HEK293 (cell line): ENCODE measurements around the gene HERC4.

ENCODE experiments used
- CTCF ChIA-PET: fragments of 350-600 bp; formaldehyde crosslinking; extraction: SDS; loops from one replicate; lab custom pipeline; 2021; ENCODE audit warnings: antibody characterized with exemption; lab: Yijun Ruan, JAX
- POLR2A ChIA-PET: fragments of 300-600 bp; formaldehyde crosslinking; extraction: SDS; loops from one replicate; lab custom pipeline; 2020; ENCODE audit warnings: antibody characterized with exemption, inconsistent platforms; lab: Yijun Ruan, JAX
- H3K27ac ChIP-seq: fragments of 200-500 bp; sonication (Bioruptor generic); 2 replicates; pipeline ENCODE4 v1.5.1; 2014; ENCODE audit warnings: low read depth, low read length, control low read depth, inconsistent platforms; ENCODE audit errors: extremely low read depth
- H3K36me3 ChIP-seq, 2 experiments: fragments of 200-500 bp in 1 of 2; sonication (Bioruptor generic) in 1 of 2; 1 replicate in 1 of 2; 2 replicates in 1 of 2; pipeline ENCODE4 v1.5.1; 2014 to 2017; ENCODE audit warnings: inconsistent platforms in 2 of 2, low read length in 2 of 2; ENCODE audit not compliant: control insufficient read depth in 2 of 2, insufficient read depth in 1 of 2
- H3K4me1 ChIP-seq: fragments of 200-500 bp; sonication (Bioruptor generic); 2 replicates; pipeline ENCODE4 v1.5.1; 2014; ENCODE audit warnings: mild to moderate bottlenecking, low read length, inconsistent platforms; ENCODE audit not compliant: control insufficient read depth, insufficient read depth
- H3K4me3 ChIP-seq: 2 replicates; pipeline ENCODE4 v1.5.1; 2011; ENCODE audit warnings: low read depth, mild to moderate bottlenecking, control low read depth, low read length, moderate library complexity
- H3K9me3 ChIP-seq: fragments of 200-500 bp; sonication (Bioruptor generic); 2 replicates; pipeline ENCODE4 v1.5.1; 2014; ENCODE audit warnings: low read depth, low read length, inconsistent platforms; ENCODE audit not compliant: control insufficient read depth, insufficient read depth
- ATF2 ChIP-seq: fragments of 450-650 bp; formaldehyde crosslinking; IDR thresholded peaks from 2 replicates; pipeline ENCODE4 v1.5.1; 2016; ENCODE audit warnings: missing biosample characterization, missing genetic modification characterization, low read depth
- GLI2 ChIP-seq: fragments of 450-650 bp; formaldehyde crosslinking; IDR thresholded peaks from 2 replicates; pipeline ENCODE4; 2017; ENCODE audit warnings: missing biosample characterization, missing genetic modification characterization, low read depth, borderline replicate concordance
- GLI4 ChIP-seq: fragments of 450-650 bp; formaldehyde crosslinking; IDR thresholded peaks from 2 replicates; pipeline ENCODE4 v1.5.1; 2016; ENCODE audit warnings: missing biosample characterization, missing genetic modification characterization
- KLF1 ChIP-seq: fragments of 450-650 bp; formaldehyde crosslinking; IDR thresholded peaks from 2 replicates; pipeline ENCODE4 v1.5.1; 2016; ENCODE audit warnings: missing biosample characterization, missing genetic modification characterization
- OSR2 ChIP-seq: fragments of 450-650 bp; formaldehyde crosslinking; IDR thresholded peaks from 2 replicates; pipeline ENCODE4 v1.5.1; 2016; ENCODE audit warnings: missing biosample characterization, missing genetic modification characterization
- RBAK ChIP-seq: fragments of 450-650 bp; formaldehyde crosslinking; IDR thresholded peaks from 2 replicates; pipeline ENCODE4 v1.5.1; 2016; ENCODE audit warnings: missing biosample characterization, missing genetic modification characterization
- TCF7L2 ChIP-seq: IDR thresholded peaks from 2 replicates; pipeline ENCODE4 v1.6.1; 2011; ENCODE audit warnings: low read depth, mild to moderate bottlenecking, inconsistent platforms, low read length, moderate library complexity, borderline replicate concordance
- ZBTB11 ChIP-seq: fragments of 450-650 bp; formaldehyde crosslinking; conservative IDR thresholded peaks from 2 replicates; pipeline ENCODE4 v1.5.1; 2016; ENCODE audit warnings: low read depth, missing biosample characterization, missing genetic modification characterization
- ZFHX2 ChIP-seq: fragments of 450-650 bp; formaldehyde crosslinking; conservative IDR thresholded peaks from 2 replicates; pipeline ENCODE4 v1.5.1; 2016; ENCODE audit warnings: missing biosample characterization, missing genetic modification characterization
- ZFP41 ChIP-seq: fragments of 450-650 bp; formaldehyde crosslinking; IDR thresholded peaks from 2 replicates; pipeline ENCODE4 v1.5.1; 2016; ENCODE audit warnings: missing biosample characterization, missing genetic modification characterization, borderline replicate concordance
- ZFP69B ChIP-seq: fragments of 450-650 bp; formaldehyde crosslinking; IDR thresholded peaks from 2 replicates; pipeline ENCODE4 v1.5.1; 2016; ENCODE audit warnings: missing biosample characterization, missing genetic modification characterization
- ZNF19 ChIP-seq: fragments of 450-650 bp; formaldehyde crosslinking; IDR thresholded peaks from 2 replicates; pipeline ENCODE4; 2016; ENCODE audit warnings: missing biosample characterization, missing genetic modification characterization, low read depth
- ZNF214 ChIP-seq: fragments of 450-650 bp; formaldehyde crosslinking; IDR thresholded peaks from 2 replicates; pipeline ENCODE4 v1.5.1; 2017; ENCODE audit warnings: missing biosample characterization, mild to moderate bottlenecking, missing genetic modification characterization, borderline replicate concordance
- ZNF221 ChIP-seq: fragments of 450-650 bp; formaldehyde crosslinking; IDR thresholded peaks from 2 replicates; pipeline ENCODE4 v1.5.1; 2017; ENCODE audit warnings: missing biosample characterization, missing genetic modification characterization, borderline replicate concordance
- ZNF280C ChIP-seq: fragments of 450-650 bp; formaldehyde crosslinking; IDR thresholded peaks from 2 replicates; pipeline ENCODE4 v1.5.1; 2016; ENCODE audit warnings: missing biosample characterization, missing genetic modification characterization
- ZNF48 ChIP-seq: fragments of 450-650 bp; formaldehyde crosslinking; IDR thresholded peaks from 2 replicates; pipeline ENCODE4 v1.5.1; 2016; ENCODE audit warnings: missing biosample characterization, missing genetic modification characterization
- ZNF514 ChIP-seq: fragments of 450-650 bp; formaldehyde crosslinking; IDR thresholded peaks from 2 replicates; pipeline ENCODE4 v1.5.1; 2016; ENCODE audit warnings: missing biosample characterization, missing genetic modification characterization
- ZNF555 ChIP-seq: fragments of 450-650 bp; formaldehyde crosslinking; conservative IDR thresholded peaks from 2 replicates; pipeline ENCODE4 v1.5.1; 2017; ENCODE audit warnings: missing biosample characterization, mild to moderate bottlenecking, missing genetic modification characterization, inconsistent platforms
- ZNF571 ChIP-seq: fragments of 450-650 bp; formaldehyde crosslinking; IDR thresholded peaks from 2 replicates; pipeline ENCODE4 v1.5.0; 2017; ENCODE audit warnings: missing biosample characterization, missing genetic modification characterization
- ZNF660 ChIP-seq: fragments of 450-650 bp; IDR thresholded peaks from 2 replicates; pipeline ENCODE4 v1.5.1; 2018; ENCODE audit warnings: missing biosample characterization, mild to moderate bottlenecking, missing genetic modification characterization
- ZNF792 ChIP-seq: fragments of 450-650 bp; formaldehyde crosslinking; IDR thresholded peaks from 2 replicates; pipeline ENCODE4 v1.5.1; 2016; ENCODE audit warnings: missing biosample characterization, missing genetic modification characterization
- ZXDB ChIP-seq: fragments of 450-650 bp; formaldehyde crosslinking; IDR thresholded peaks from 2 replicates; pipeline ENCODE4 v1.5.1; 2016; ENCODE audit warnings: missing biosample characterization, missing genetic modification characterization
- TF ChIP-seq, protein P1 (sequence below): fragments of 450-650 bp; formaldehyde crosslinking; IDR thresholded peaks from 2 replicates; pipeline ENCODE4 v1.5.1; 2016; ENCODE audit warnings: missing biosample characterization, missing genetic modification characterization
- TF ChIP-seq, protein P2 (sequence below): fragments of 450-650 bp; formaldehyde crosslinking; IDR thresholded peaks from 2 replicates; pipeline ENCODE4 v1.5.1; 2016; ENCODE audit warnings: missing biosample characterization, missing genetic modification characterization, borderline replicate concordance

HERC4 gene

GRCh38 chr10:68086910-68087684 lies 12.0 kb upstream of the HERC4 start (continued):
- TF ChIP-seq ZNF48 (tag by site-specific recombination) (no peak), ZNF214 (no peak), ZNF660 (tag by site-specific recombination) (no peak)

DNA sequence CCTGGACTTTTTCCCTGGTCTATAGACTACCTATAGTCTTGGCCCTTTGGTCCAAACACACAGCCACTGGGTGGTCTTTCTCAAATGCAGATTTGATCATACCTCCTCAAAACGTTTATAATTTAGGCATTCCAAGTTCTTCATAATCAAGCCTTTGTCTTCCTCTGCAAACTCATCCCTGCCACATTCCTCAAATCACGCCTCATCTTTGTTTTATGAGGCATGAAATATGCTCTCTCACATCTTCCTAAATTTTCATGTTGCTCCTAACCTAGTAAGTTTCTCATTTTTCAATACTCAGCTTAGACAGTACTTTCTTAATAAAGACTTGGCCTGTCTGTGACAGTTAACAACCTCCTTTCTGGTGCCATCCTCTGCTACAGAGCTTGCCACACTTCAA lies 10.9 kb upstream of the HERC4 start:
- ChIA-PET CTCF (interaction anchor here (0.7 to 5.7 kb wide), 5 partner anchors 16 to 214 kb away, joined by 3 to 78 read pairs (median 3); no protein-coding TSS in a partner anchor), POLR2A (no interaction called here)
- TF ChIP-seq ZFHX2 (no peak), KLF1 (no peak), ZXDB (tag by site-specific recombination) (no peak), ZNF792 (no peak), ZFP41 (tag by site-specific recombination) (no peak), ZNF514 (tag by site-specific recombination) (no peak), ZNF19 (tag by site-specific recombination) (no peak), GLI4 (tag by site-specific recombination) (no peak)
- TF ChIP-seq, protein P1, sequence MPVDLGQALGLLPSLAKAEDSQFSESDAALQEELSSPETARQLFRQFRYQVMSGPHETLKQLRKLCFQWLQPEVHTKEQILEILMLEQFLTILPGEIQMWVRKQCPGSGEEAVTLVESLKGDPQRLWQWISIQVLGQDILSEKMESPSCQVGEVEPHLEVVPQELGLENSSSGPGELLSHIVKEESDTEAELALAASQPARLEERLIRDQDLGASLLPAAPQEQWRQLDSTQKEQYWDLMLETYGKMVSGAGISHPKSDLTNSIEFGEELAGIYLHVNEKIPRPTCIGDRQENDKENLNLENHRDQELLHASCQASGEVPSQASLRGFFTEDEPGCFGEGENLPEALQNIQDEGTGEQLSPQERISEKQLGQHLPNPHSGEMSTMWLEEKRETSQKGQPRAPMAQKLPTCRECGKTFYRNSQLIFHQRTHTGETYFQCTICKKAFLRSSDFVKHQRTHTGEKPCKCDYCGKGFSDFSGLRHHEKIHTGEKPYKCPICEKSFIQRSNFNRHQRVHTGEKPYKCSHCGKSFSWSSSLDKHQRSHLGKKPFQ: no peak
- H3K27ac ChIP-seq: no peak overlapping the region
- no peaks in the 10 kb centered on the region for H3K36me3 ChIP-seq
- H3K4me3 ChIP-seq: no peak overlapping the region
- no peaks in the 10 kb centered on the region for H3K9me3 ChIP-seq
- H3K4me1 ChIP-seq: no peaks in the 10 kb centered on the region

- Histone ChIP-seq H3K4me3 (no peak overlapping the region), H3K27ac (no peak overlapping the region), H3K36me3 (no peaks in the 10 kb centered on the region), H3K9me3 (no peaks in the 10 kb centered on the region), H3K4me1 (no peaks in the 10 kb centered on the region)
- ChIA-PET POLR2A (no interaction called here), CTCF (interaction anchor here (0.6 to 5.7 kb wide), 8 partner anchors 11 to 229 kb away, joined by 3 to 78 read pairs (median 4); no protein-coding TSS in a partner anchor)
- no peak for TF ChIP-seq ZBTB11 (tag by site-specific recombination)
- TF ChIP-seq, protein P2, sequence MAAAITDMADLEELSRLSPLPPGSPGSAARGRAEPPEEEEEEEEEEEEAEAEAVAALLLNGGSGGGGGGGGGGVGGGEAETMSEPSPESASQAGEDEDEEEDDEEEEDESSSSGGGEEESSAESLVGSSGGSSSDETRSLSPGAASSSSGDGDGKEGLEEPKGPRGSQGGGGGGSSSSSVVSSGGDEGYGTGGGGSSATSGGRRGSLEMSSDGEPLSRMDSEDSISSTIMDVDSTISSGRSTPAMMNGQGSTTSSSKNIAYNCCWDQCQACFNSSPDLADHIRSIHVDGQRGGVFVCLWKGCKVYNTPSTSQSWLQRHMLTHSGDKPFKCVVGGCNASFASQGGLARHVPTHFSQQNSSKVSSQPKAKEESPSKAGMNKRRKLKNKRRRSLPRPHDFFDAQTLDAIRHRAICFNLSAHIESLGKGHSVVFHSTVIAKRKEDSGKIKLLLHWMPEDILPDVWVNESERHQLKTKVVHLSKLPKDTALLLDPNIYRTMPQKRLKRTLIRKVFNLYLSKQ (tag by site-specific recombination): no peak
- TF ChIP-seq ZNF555 (tag by site-specific recombination): no peak
- TF ChIP-seq ZFP69B (tag by site-specific recombination): no peak
- TF ChIP-seq ZNF48 (tag by site-specific recombination): no peak
- no peak for TF ChIP-seq OSR2 (tag by site-specific recombination)
- no peak for TF ChIP-seq GLI2
- no peak for TF ChIP-seq RBAK (tag by site-specific recombination)
- no peak for TF ChIP-seq ZNF571 (tag by site-specific recombination)
- no peak for TF ChIP-seq ZNF221 (tag by site-specific recombination)
- TF ChIP-seq TCF7L2: no peak
- TF ChIP-seq ZNF280C: no peak
- TF ChIP-seq ATF2 (tag by site-specific recombination): no peak
These were observed 9.4 kb upstream of the HERC4 start for GRCh38 chr10:68084469-68084868.
